HepG2 (cell line): ENCODE measurements around the gene PRRT1B. TPM values are rescaled to one million over a fixed set of nuclear protein-coding genes. Genes with fewer than 3 reads are reported as not detected.

Experiments used
- ATAD3A ChIP-seq: sonication (generic); formaldehyde crosslinking; IDR thresholded peaks from 2 replicates; pipeline ENCODE4 v1.4.0; 2020; ENCODE audit warnings: missing genetic modification reagents
- ATF7 ChIP-seq, 2 experiments: fragments of 450-650 bp in 1 of 2; sonication (generic) in 1 of 2; formaldehyde crosslinking in 1 of 2; IDR thresholded peaks; 2 replicates each; pipeline versions ENCODE4 v1.4.0 to v1.6.1; 2016 to 2020; ENCODE audit warnings: antibody characterized with exemption in 1 of 2, mild to moderate bottlenecking in 1 of 2, missing genetic modification reagents in 1 of 2
- CTCF ChIP-seq: sonication (generic); formaldehyde crosslinking; IDR thresholded peaks from 2 replicates; pipeline ENCODE4 v1.5.0; 2020; ENCODE audit warnings: mild to moderate bottlenecking, missing genetic modification reagents, moderate library complexity
- E2F2 ChIP-seq: sonication (generic); formaldehyde crosslinking; IDR thresholded peaks from 2 replicates; pipeline ENCODE4 v1.4.0; 2020; ENCODE audit warnings: missing genetic modification reagents, borderline replicate concordance
- FOXA1 ChIP-seq, 2 experiments: fragments of 450-650 bp in 1 of 2; sonication (generic) in 1 of 2; formaldehyde crosslinking in 1 of 2; IDR thresholded peaks; 2 replicates each; pipeline versions ENCODE4 v1.4.0 to v1.6.1; 2016 to 2020; ENCODE audit warnings: missing genetic modification reagents in 1 of 2
- HMGA1 ChIP-seq: sonication (generic); formaldehyde crosslinking; conservative IDR thresholded peaks from 2 replicates; pipeline ENCODE4 v1.4.0; 2020; ENCODE audit warnings: missing genetic modification reagents
- HOMEZ ChIP-seq: IDR thresholded peaks from 2 replicates; pipeline ENCODE4 v1.6.1; 2016; ENCODE audit warnings: low read depth
- MLXIP ChIP-seq: sonication (generic); formaldehyde crosslinking; IDR thresholded peaks from 2 replicates; pipeline ENCODE4 v1.9.0; 2021; ENCODE audit warnings: missing genetic modification reagents, borderline replicate concordance
- RARA ChIP-seq: IDR thresholded peaks from 2 replicates; pipeline ENCODE4 v1.6.1; 2016; ENCODE audit warnings: missing genetic modification reagents, missing compliant biosample characterization
- SKI ChIP-seq: fragments of 450-650 bp; IDR thresholded peaks from one replicate; pipeline ENCODE4 v1.6.1; 2018; ENCODE audit warnings: mild to moderate bottlenecking; ENCODE audit not compliant: partially characterized antibody
- SRSF9 ChIP-seq: fragments of 200-400 bp; formaldehyde crosslinking; IDR thresholded peaks from 2 replicates; pipeline ENCODE4 v1.6.1; 2018; ENCODE audit warnings: borderline replicate concordance, mild to moderate bottlenecking, low read depth, low read length; ENCODE audit not compliant: insufficient read depth, poor library complexity, severe bottlenecking
- SRY ChIP-seq: sonication (generic); formaldehyde crosslinking; IDR thresholded peaks from 2 replicates; pipeline ENCODE4 v1.8.0; 2022; ENCODE audit warnings: mild to moderate bottlenecking, missing genetic modification reagents
- ZBED4 ChIP-seq: sonication (generic); formaldehyde crosslinking; IDR thresholded peaks from 2 replicates; pipeline ENCODE4 v1.4.0; 2020; ENCODE audit warnings: missing genetic modification reagents, borderline replicate concordance
- ZFYVE20 ChIP-seq: sonication (generic); formaldehyde crosslinking; IDR thresholded peaks from 2 replicates; pipeline ENCODE4 v1.8.0; 2023; ENCODE audit warnings: low read depth, mild to moderate bottlenecking, moderate library complexity, missing genetic modification reagents, borderline replicate concordance
- ZNF234 ChIP-seq: sonication (generic); formaldehyde crosslinking; conservative IDR thresholded peaks from 2 replicates; pipeline ENCODE4 v1.5.1; 2020; ENCODE audit warnings: mild to moderate bottlenecking, missing genetic modification reagents
- ZNF253 ChIP-seq: sonication (generic); formaldehyde crosslinking; IDR thresholded peaks from 2 replicates; pipeline ENCODE4 v1.8.0; 2022; ENCODE audit warnings: mild to moderate bottlenecking, missing genetic modification reagents, borderline replicate concordance
- ZNF260 ChIP-seq: sonication (generic); formaldehyde crosslinking; IDR thresholded peaks from 2 replicates; pipeline ENCODE4 v1.4.0; 2020; ENCODE audit warnings: missing genetic modification reagents, low read depth, mild to moderate bottlenecking, borderline replicate concordance
- ZZZ3 ChIP-seq: sonication (generic); formaldehyde crosslinking; IDR thresholded peaks from 2 replicates; pipeline ENCODE4 v1.4.0; 2020; ENCODE audit warnings: missing genetic modification reagents, mild to moderate bottlenecking, borderline replicate concordance
- polyA plus RNA-seq, 8 experiments: library from polyadenylated mRNA; depleted of rRNA in 3 of 8; stranded (reverse) in 7 of 8; unstranded in 1 of 8; fragments of >200 nt; fragmentation: Illumina TruSeq in 4 of 8; extraction: Trizol in 4 of 8; gene quantifications; 2 replicates each; pipeline versions ENCODE4 v1.2.1 to v1.2.3, GENCODE V29; 2011 to 2016; ENCODE audit warnings: low read depth in 4 of 8, missing spikeins in 1 of 8, mixed read lengths in 1 of 8; ENCODE audit not compliant: insufficient read depth in 1 of 8
- total RNA-seq, 5 experiments: library from RNA; depleted of rRNA; stranded (reverse); fragments of >200 nt; fragmentation: Illumina TruSeq; extraction: Trizol; gene quantifications; 2 replicates each; pipeline ENCODE4 v1.2.3, GENCODE V29; 2016; ENCODE audit warnings: low read depth in 1 of 5

The PRRT1B gene
- total and polyA plus RNA-seq, 2 of the 13 experiments (the other 11 are each of a cell fraction or from before 2014, with no cell fraction given): not detected

GRCh38 chr9:131552030-131552429 is 6.7 kb downstream of the PRRT1B start (continued):
- TF ChIP-seq MLXIP (CRISPR knock-in tag): no peak
- no peak for TF ChIP-seq SRY (CRISPR knock-in tag)
- no peak for TF ChIP-seq E2F2
- TF ChIP-seq SRSF9: no peak
- TF ChIP-seq FOXA1 (IDR thresholded peaks at IDR 0.05): no peak
- TF ChIP-seq FOXA1 (CRISPR knock-in tag; IDR thresholded peaks at IDR 0.05): 0 out of 2 replicates have a peak, but pooled peaks have one; percentile 19
- TF ChIP-seq ZNF260 (CRISPR knock-in tag): no peak
- no peak for TF ChIP-seq ATAD3A (CRISPR knock-in tag)
- no peak for TF ChIP-seq ZZZ3 (CRISPR knock-in tag)
- TF ChIP-seq ZFYVE20 (CRISPR knock-in tag): no peak
- no peak for TF ChIP-seq SKI
- no peak for TF ChIP-seq HMGA1
- no peak for TF ChIP-seq ZBED4 (CRISPR knock-in tag)
- TF ChIP-seq ZNF234 (CRISPR knock-in tag): no peak
- TF ChIP-seq ATF7 (IDR thresholded peaks at IDR 0.05): no peak
- TF ChIP-seq ATF7 (CRISPR knock-in tag; IDR thresholded peaks at IDR 0.05): no peak
- peak; percentile 21; the same call in 1 of the 2 replicates for TF ChIP-seq CTCF (CRISPR knock-in tag)
- TF ChIP-seq RARA: peak; percentile 66
- no peak for TF ChIP-seq HOMEZ (CRISPR knock-in tag)
- no peak for TF ChIP-seq ZNF253 (CRISPR knock-in tag)
